Raji (cell line): ENCODE measurements around the gene PCDHB1.

ENCODE experiments used
- POLR2A ChIP-seq: IDR thresholded peaks from 2 replicates; pipeline ENCODE4 v1.6.1; 2011; ENCODE audit warnings: low read depth, low read length, control low read depth; ENCODE audit not compliant: insufficient read depth

The PCDHB1 gene

DNA sequence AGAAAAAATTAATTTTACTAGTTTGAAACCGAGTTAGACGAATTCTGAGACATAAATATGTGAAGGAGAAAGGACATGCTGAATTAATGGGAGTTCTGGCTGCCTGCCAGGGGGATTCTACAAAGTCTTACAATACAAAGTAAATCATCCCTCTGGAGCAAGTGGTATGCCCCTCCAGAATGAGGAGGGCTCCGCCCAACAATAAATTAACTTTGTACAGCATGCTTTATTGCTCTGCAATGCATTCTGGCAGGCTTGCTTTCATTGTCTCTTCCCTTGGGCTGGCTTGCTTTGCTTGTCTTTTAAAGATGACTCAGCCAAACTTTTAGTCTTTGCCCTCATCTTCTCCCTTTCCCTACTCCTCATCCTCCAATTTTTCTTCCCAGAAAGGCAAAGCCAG, 11.7 kb upstream of the PCDHB1 start:
- no peak for TF ChIP-seq POLR2A

- TF ChIP-seq POLR2A: no peak
Observed at GRCh38 chr5:141040093-141040770, 10.9 kb upstream of the PCDHB1 start.

DNA sequence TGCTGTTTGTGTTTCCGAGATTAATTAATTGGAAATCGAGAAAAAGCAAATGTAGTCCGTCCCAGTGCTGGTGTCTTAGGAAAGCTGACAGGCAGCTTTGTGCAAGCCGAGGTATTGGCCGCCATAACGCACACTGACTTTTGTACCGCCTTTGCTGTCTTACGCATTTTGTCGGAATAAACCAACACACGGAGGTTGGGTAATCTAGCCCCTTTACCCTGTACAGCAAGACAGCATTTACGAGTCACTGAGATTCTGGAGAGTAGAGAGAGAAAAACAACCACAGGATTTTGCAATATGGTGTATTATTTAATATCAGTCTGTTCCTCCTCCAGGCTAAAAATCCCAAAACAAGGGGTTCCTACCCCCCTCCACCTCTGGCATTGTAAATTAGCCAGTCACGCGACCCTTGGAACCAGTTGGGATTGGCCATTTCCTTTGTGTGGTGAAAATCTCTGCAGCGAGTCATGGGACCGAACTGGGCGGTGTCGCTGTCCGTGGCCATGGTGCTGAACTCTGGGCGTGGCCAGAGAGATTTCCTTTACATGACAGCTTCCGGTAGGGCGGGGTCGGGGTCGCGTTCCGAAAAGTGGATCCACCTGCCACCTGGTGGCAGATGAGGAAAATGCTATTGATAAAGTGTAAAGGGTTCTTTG, 10.3 kb upstream of the PCDHB1 start:
- no peak for TF ChIP-seq POLR2A

DNA sequence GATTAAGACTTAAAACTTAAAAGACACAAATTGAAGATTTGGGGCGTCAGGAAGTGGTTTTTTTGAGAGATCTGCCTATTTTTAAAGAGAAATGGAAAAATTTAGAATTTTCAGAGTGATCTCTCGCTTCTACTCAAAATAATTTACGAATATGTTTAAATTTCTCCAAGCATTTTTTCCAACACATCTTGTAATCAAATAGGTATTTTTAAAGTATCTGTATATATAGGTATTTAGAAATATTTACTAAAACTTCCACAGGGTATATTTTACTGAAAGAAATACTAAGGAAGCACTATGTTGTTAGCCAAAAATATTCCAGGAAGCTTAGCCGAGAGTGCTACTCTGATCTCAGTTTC, 9.8 kb upstream of the PCDHB1 start:
- TF ChIP-seq POLR2A: no peak

- no peak for TF ChIP-seq POLR2A
Observed at GRCh38 chr5:141042555-141042954, 8.6 kb upstream of the PCDHB1 start.

GRCh38 chr5:141051521-141051866, 320 bp downstream of the PCDHB1 start:
- TF ChIP-seq POLR2A: no peak

DNA sequence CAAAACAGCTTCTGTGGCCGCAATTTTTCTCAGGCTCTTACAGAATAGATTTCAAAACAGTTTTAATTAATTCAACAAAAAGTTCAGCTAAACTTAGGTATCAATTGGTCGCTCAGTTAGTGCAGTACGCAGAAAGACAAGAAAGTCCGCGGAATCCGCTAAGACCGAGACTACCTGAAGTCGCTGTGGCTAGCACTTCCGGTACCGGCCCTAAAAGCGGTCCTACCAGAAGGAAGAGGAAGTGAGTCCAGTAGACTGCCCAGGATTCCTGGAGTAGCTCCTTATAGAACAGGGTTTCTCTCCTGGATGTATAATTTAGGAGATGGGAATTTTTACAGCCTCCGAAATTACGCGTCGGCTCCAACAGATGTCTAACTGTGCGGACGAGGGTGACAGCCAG, 26.7 kb downstream of the PCDHB1 start:
- TF ChIP-seq POLR2A: no peak

- no peak for TF ChIP-seq POLR2A
Observed at GRCh38 chr5:141082228-141082627, 31.1 kb downstream of the PCDHB1 start.

- TF ChIP-seq POLR2A: no peak
Observed at GRCh38 chr5:141084487-141084989, 33.4 kb downstream of the PCDHB1 start.

- no peak for TF ChIP-seq POLR2A
Observed at GRCh38 chr5:141094481-141095262, 43.5 kb downstream of the PCDHB1 start, which contains the start of gene PCDHB2. TSS of gene PCDHB2 (plus strand) at chr5:141094615. CDS start at chr5:141094791, 176 bp downstream.

DNA sequence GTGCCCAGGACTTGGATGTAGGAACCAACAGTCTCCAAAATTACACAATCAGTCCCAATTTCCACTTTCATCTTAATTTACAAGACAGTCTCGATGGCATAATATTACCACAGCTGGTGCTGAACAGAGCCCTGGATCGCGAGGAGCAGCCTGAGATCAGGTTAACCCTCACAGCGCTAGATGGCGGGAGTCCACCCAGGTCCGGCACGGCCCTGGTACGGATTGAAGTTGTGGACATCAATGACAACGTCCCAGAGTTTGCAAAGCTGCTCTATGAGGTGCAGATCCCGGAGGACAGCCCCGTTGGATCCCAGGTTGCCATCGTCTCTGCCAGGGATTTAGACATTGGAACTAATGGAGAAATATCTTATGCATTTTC, 44.1 kb downstream of the PCDHB1 start:
- TF ChIP-seq POLR2A: no peak

DNA sequence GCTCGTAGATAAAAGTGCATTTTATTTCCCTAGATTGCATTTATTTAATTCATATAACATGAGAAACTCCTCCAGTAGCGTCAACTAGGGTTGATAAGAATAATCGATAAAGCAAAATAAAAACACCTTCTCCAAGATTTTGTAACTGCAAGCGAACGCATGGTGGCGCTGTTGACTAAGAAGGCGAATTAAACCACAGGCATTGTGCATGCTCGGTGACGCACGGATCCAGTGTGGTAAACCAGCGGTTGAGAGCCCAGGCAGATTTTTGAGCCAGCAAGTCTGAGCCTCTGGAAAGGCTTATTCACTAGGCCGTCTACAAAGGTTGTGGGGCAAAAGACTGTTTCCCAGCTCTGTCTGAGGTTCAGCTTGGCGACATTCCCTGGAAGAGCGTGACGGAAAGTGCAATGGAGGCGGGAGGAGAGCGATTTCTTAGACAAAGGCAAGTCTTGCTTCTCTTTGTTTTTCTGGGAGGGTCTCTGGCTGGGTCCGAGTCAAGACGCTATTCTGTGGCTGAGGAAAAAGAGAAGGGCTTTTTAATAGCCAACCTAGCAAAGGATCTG, 49.1 kb downstream of the PCDHB1 start, which contains the start of gene PCDHB3:
Gene PCDHB3, plus strand, starts transcription at position 231 of the 563 bp plus-strand sequence. Its CDS starts 177 bp downstream, at position 408.
- TF ChIP-seq POLR2A: no peak

DNA sequence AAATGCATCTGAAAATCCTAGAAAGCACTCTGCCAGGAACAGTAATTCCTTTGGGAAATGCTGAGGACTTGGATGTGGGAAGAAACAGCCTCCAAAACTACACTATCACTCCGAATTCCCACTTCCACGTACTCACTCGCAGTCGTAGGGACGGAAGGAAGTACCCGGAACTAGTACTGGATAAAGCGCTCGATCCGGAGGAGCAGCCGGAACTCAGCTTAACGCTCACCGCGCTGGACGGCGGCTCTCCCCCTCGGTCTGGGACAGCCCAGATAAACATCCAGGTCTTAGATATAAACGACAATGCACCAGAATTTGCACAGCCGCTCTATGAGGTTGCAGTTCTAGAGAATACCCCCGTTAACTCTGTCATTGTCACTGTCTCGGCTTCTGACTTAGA, 49.9 kb downstream of the PCDHB1 start:
- no peak for TF ChIP-seq POLR2A

DNA sequence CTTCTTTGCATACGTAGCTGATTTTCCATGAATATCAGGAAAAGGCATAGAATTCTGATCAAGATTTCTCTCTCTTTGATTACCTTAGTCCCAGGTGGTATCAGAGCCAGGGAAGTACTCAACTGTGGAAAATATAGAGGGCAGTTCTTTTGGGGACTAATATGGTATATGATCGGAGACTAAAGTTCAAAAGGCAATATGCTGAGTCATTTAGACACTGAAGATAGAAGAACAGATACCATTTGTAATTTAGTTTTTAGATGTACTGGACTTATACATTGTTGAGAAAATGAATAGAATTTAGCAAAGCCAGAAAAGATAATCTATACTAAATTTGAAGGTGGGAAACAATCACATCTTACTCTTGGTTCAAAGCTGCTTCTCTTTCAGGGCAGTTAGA, 54.2 kb downstream of the PCDHB1 start:
- TF ChIP-seq POLR2A: no peak
